ENCODE measurements around the gene DIPK1C.

Gene DIPK1C

DNA sequence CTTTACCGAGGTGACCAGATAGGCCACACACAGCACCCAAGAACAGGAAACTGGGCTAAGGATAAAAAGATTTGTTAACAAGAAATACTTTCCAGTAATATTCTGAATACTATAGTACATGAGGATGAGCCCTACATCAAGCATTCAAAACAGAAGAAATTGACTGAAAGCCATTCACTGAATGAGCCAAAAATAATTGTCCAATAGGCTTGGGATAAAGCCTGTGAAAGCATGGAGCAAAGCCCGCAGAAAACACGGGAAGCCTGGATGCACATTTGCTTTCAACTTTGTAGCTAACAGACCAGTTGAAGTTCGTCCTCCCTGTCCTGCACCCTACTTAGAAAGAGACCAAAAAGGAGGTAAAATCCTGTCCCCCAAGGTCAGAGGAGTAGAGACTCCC is 56.3 kb downstream of the DIPK1C start:
- Histone ChIP-seq H3K4me1 (peaks cover 0 to 55% (median 24%) of the 10 kb centered on the region in 4 donors), H3K4me3 (no peak overlapping the region), H3K36me3 (no peaks in the 10 kb centered on the region), H3K27ac (no peak overlapping the region), H3K27me3 (no peaks in the 10 kb centered on the region), H3K9me3 (no peaks in the 10 kb centered on the region)
- TF ChIP-seq, protein P1, sequence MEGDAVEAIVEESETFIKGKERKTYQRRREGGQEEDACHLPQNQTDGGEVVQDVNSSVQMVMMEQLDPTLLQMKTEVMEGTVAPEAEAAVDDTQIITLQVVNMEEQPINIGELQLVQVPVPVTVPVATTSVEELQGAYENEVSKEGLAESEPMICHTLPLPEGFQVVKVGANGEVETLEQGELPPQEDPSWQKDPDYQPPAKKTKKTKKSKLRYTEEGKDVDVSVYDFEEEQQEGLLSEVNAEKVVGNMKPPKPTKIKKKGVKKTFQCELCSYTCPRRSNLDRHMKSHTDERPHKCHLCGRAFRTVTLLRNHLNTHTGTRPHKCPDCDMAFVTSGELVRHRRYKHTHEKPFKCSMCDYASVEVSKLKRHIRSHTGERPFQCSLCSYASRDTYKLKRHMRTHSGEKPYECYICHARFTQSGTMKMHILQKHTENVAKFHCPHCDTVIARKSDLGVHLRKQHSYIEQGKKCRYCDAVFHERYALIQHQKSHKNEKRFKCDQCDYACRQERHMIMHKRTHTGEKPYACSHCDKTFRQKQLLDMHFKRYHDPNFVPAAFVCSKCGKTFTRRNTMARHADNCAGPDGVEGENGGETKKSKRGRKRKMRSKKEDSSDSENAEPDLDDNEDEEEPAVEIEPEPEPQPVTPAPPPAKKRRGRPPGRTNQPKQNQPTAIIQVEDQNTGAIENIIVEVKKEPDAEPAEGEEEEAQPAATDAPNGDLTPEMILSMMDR (IDR thresholded peaks at IDR 0.05), result no peak
- intact Hi-C loops (cut with DNase I; ENCODE audit: low total_unique reads), result no loop called here
- DNase-seq, result no peak

DNA sequence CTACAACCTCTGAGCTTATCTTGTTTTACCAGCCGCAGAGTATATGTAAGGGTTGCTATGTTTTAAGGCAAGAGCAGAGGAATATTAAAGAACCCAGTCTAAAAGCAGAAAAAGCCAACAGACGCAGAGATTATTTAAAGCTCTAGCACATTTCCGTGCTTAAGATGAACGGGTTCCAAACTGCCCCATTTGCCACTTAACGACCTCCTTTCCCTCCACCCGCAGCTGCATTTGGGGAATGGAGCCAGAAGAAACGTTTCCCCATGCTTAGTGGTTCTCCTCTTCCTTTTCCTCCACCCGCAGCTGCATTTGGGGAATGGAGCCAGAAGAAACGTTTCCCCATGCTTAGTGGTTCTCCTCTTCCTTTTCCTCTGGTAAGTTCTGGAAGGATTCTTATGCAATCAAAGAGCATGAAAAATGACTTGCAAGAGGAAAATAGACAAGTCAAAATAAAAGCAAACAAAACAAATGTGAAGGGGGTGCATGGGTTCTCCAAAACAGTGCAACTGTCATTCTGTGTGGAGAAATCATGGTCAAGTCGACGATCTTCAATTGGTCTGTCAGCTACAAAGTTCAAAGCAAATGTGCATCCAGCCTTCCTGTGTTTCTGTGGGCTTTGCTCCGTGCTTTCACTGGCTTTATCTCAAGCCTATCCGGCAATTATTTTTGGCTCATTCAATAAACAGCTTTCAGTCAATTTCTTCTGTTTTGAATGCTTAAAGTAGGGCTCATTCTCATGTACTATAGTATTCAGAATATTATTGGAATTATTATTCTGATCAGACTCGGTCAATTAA is 57.8 kb downstream of the DIPK1C start:
- no peaks in the 10 kb centered on the region for H3K27me3 ChIP-seq
- H3K4me1 ChIP-seq, result peaks cover 0 to 64% (median 24%) of the 10 kb centered on the region in 4 donors
- intact Hi-C loops (cut with DNase I; ENCODE audit: low total_unique reads), result no loop called here
- TF ChIP-seq, protein P1 (IDR thresholded peaks at IDR 0.05), result no peak
- peak in 1 of 2 donors; percentile 39 for DNase-seq
- peak overlapping the region in 1 of 2 donors; percentile 7 for H3K27ac ChIP-seq
- peak overlapping the region in 1 of 2 donors; percentile 17 for H3K4me3 ChIP-seq
- H3K9me3 ChIP-seq, result no peaks in the 10 kb centered on the region
- no peaks in the 10 kb centered on the region for H3K36me3 ChIP-seq

DNA sequence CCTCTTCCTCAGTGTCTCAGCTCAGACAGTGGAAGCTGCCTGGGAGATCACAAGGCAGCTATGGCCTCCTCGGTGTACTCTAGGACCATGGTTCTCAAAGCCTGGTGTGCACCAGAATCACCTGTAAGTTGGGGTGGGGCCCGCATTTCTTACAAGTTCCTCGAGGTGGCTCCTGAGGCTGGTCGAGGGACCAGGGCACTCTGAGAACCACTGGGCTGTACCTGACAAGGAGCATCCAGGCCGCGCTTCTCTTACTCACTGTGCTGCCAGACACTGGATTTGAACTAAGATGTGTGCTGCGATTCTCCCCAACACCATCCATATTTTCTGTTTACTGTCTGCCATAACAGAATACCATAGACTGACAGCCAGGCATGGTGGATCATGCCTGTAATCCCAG is 59.5 kb downstream of the DIPK1C start:
- no peaks in the 10 kb centered on the region for H3K9me3 ChIP-seq
- H3K4me3 ChIP-seq, result no peak overlapping the region
- H3K27me3 ChIP-seq, result no peaks in the 10 kb centered on the region
- intact Hi-C loops (cut with DNase I; ENCODE audit: low total_unique reads), result no loop called here
- TF ChIP-seq, protein P1 (IDR thresholded peaks at IDR 0.05), result no peak
- no peaks in the 10 kb centered on the region for H3K36me3 ChIP-seq
- H3K27ac ChIP-seq, result no peak overlapping the region
- no peak for DNase-seq
- H3K4me1 ChIP-seq, result peaks cover 0 to 64% (median 24%) of the 10 kb centered on the region in 4 donors

DNA sequence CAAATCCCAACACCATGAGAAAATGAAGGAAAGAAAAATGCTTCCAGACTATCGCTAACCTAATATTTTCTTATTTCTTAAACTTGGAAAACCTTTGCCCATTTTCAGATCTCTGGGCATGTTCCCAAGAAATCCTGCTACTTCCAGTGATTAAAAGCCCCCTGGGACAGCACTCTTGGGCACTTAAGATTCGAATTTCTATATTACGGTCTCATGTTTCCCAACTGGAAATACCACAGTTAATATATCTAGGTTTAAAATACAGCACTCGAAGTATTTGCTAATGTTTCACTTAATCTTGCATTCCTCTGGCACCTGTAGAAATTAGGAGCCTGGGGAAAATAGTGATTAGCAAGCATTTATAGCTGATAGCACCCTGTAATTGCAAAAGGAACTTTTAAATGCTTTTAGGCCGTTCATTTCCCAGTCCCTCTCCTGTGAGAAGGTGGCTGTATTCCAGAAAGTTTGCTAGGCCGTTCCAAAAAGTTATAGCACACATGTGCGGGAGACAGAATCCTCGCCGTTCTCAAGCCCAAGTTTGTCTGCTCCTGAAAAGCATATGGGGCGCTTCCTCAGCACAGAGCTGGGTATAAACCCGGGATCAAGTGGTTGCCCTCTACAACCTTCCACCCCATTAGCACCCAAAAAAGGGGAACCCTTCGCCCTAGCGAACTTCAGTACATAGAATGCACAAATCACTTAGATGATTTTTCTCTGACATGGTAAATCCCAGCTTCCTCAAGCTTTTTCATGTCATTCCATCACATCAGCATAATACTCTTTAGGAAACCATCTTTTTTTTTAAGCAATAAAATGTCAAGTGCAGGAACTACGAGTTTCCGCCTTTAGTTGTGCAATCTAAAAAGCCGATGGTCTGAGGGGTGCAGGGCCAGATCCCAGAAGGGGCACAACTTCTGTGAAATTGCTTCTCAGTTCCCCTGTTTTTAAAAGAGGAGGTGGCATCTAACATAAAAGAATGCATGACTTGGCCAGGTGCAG is 60.6 kb downstream of the DIPK1C start:
- intact Hi-C loops (cut with DNase I; ENCODE audit: low total_unique reads), result no loop called here
- Histone ChIP-seq H3K27ac (peak overlapping the region; percentile 51 to 74), H3K4me1 (peaks cover 0 to 64% (median 24%) of the 10 kb centered on the region in 4 donors), H3K9me3 (no peaks in the 10 kb centered on the region), H3K27me3 (no peaks in the 10 kb centered on the region), H3K4me3 (peak overlapping the region; percentile 7 to 16), H3K36me3 (no peaks in the 10 kb centered on the region)
- DNase-seq, result no peak
- TF ChIP-seq, protein P1 (IDR thresholded peaks at IDR 0.05), result no peak

DNA sequence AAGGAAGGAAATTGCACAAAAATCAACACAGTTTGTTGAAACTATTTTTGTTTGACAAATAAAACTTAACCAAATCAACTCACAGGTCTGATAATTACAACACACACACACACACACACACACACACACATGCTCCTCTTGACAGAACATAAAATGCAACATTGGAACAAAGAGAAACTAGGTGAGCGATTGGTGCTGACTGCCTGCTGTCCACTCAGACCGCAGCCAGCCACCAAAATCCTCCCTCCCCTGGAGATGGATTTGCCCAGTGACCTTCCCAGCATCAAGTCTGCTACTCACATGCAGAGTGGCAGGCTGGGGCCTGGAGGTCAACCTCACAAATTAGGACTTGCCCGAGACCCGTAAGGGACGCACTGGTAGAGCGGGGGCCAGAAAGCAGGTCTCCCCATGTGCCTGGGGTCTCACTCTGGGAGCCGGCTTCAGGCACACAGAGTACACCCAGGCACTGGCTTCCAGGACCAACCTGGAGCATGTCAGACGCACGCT is 61.4 kb downstream of the DIPK1C start:
- no peaks in the 10 kb centered on the region for H3K9me3 ChIP-seq
- peak overlapping the region; percentile 7 to 16 for H3K4me3 ChIP-seq
- no peaks in the 10 kb centered on the region for H3K27me3 ChIP-seq
- TF ChIP-seq, protein P1 (IDR thresholded peaks at IDR 0.05), result no peak
- intact Hi-C loops (cut with DNase I; ENCODE audit: low total_unique reads), result no loop called here
- DNase-seq, result no peak
- H3K27ac ChIP-seq, result peak overlapping the region; percentile 51 to 74
- H3K4me1 ChIP-seq, result peaks cover 0 to 58% (median 22%) of the 10 kb centered on the region in 4 donors
- no peaks in the 10 kb centered on the region for H3K36me3 ChIP-seq

All from tibial artery (tissue), 4 donors.